ENCODE data around the gene RPSA.
"Not testable (repeated sequence)": the region's sequence is repeated elsewhere in the genome, so short reads cannot be mapped to it uniquely, and the experiment has no call there.

RPSA gene

DNA sequence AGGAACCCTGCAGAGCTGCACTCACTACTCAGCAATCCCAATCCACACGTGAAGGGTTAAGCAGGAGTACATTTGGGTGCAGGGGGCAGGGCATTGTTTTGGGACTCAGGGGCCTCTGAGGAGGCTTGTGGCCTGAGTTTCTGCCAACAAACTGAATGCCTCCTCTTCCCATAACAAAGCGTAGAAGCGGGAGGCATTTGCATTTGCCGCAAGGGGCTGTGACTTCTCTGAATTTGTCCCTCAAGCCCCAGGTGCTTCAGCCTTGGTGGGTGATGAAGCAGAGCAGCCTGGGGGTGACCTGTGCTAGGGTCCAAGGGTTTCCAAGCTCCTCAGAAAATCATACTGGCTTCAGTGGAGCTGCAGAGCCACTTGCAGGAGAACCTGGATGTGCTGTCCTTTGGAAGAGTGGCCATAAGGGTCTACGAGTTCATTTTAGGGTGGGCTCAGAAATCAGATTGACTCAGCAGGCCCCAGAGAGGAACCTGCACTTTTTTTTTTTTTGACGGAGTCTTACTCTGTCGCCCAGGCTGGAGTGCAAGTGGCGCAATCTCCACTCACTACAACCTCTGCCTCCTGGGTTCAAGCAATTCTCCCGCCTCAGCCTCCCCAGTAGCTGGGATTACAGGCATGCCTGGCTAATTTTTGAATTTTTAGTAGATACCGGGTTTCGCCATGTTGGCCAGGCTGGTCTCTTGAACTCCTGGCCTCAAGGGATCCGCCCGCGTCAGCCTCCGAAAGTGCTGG lies 1.4 kb upstream of the RPSA start:
- H3K27ac Mint-ChIP-seq: peak overlapping the region in 1 of 2 donors; percentile 93
- ATAC-seq (replicated peaks) (no peak), DNase-seq (no peak)
- no peaks in the 10 kb centered on the region for H3K9me3 Mint-ChIP-seq
- H3K27me3 Mint-ChIP-seq: no peaks in the 10 kb centered on the region
- peaks cover 62% of the 10 kb centered on the region for H3K36me3 Mint-ChIP-seq (ENCODE audit: insufficient read depth)
- peaks cover 20 to 29% of the 10 kb centered on the region in 2 donors for H3K4me1 Mint-ChIP-seq (ENCODE audit: low read depth in 2 of 2)
- H3K4me3 Mint-ChIP-seq: no peak overlapping the region

DNA sequence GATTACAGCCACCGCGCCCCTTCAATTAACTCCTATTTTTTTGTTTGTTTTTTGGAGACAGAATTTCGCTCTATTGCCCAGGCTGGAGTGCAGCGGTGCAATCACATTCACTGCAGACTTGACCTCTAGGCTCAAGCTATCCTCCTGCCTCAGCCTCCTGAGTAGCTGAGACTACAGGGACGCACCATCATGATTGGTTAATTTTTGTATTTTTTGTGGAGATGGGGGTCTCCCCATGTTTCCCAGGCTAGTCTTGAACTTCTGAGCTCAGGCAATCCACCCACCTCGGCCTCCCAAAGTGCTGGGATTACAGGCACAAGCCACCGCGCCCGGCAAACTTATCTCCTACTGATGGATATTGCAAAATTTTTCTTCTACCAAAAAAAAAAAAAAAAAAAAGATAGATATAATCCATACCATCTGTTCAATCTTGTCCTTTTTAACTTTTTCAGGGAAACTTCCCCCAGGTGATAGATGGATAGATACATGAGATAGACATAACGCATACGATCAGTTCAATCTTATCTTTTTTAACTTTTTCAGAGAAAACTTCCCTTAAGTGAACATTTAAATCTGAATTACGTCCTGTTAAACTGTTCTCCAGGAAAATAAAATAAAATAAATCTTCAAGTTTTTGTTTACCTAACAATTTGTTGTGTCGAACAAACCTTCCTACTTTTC lies 693 bp upstream of the RPSA start:
- Mint-ChIP-seq H3K27me3 (no peaks in the 10 kb centered on the region), H3K36me3 (ENCODE audit: insufficient read depth) (peaks cover 62% of the 10 kb centered on the region)

DNA sequence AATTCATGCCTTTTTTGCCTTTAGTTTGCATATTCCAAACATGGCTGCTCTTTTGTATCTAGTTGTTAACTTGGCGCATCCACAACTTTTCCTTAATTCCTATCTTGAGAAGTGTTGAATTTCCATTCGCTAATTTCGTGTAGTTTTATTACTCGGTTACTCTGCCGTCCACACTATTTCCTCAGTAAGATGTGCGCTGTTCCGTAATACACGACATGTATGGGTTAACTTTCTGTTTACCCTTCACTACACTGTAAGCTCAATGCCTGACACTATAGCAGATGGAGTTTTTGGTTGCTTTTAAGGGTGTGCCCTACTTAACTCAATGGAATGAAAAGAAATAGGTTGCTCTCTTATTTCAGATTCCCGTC lies 724 bp downstream of the RPSA start:
- H3K27ac Mint-ChIP-seq: peak overlapping the region; percentile 93 to 97
- no peaks in the 10 kb centered on the region for H3K9me3 Mint-ChIP-seq
- ATAC-seq (replicated peaks) (no peak), DNase-seq (no peak)
- peak overlapping the region; percentile 81 to 89 for H3K4me3 Mint-ChIP-seq
- no peaks in the 10 kb centered on the region for H3K27me3 Mint-ChIP-seq
- peaks cover 69% of the 10 kb centered on the region for H3K36me3 Mint-ChIP-seq (ENCODE audit: insufficient read depth)
- peaks cover 27 to 40% of the 10 kb centered on the region in 2 donors for H3K4me1 Mint-ChIP-seq (ENCODE audit: low read depth in 2 of 2)

More for the DNA sequence above, 693 bp upstream of the RPSA start:
- peak overlapping the region; percentile 93 to 97 for H3K27ac Mint-ChIP-seq
- peaks cover 23 to 34% of the 10 kb centered on the region in 2 donors for H3K4me1 Mint-ChIP-seq (ENCODE audit: low read depth in 2 of 2)
- ATAC-seq (replicated peaks): no peak
- no peaks in the 10 kb centered on the region for H3K9me3 Mint-ChIP-seq
- peak overlapping the region; percentile 81 to 89 for H3K4me3 Mint-ChIP-seq
- DNase-seq: no peak

DNA sequence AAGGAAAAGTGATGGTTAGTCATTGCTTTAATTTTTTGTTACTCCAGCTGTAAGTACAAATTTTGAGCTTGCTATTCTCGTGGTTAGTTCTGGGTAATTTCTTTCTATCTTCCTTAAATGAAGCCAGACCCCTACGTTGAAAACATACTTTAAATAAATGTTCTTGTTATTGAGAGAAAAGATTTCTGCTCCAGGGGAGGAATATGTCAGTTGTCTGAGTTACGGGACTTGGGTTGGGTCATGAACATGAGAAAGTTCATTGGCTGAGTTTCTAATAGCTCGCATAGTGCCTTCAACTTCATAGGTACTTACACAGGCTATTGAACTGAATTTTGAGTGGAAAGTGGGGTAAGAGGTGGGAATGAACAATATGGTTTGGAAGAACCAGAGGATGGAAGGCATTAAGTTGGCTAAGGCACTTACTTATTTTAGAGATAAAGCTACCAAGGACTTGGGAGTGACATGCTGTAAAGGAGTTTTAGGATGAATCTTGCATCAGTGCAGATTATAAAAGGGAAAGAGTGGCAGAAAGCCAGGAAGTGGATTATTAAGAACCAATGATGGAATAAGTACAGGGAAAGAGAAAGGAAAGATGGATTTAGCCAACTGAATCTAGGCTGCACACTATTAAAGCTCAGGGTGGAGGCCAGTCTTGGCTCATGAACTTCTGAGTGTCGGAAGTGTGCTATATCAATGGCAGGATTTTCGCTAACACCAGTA lies 1.4 kb downstream of the RPSA start:
- Mint-ChIP-seq H3K9me3 (no peaks in the 10 kb centered on the region), H3K27me3 (no peaks in the 10 kb centered on the region), H3K4me3 (peak overlapping the region; percentile 81 to 89), H3K27ac (peak overlapping the region; percentile 93 to 97), H3K36me3 (ENCODE audit: insufficient read depth) (peaks cover 73% of the 10 kb centered on the region), H3K4me1 (ENCODE audit: low read depth in 2 of 2) (peaks cover 27 to 45% of the 10 kb centered on the region in 2 donors)
- DNase-seq (no peak), ATAC-seq (replicated peaks) (no peak)

DNA sequence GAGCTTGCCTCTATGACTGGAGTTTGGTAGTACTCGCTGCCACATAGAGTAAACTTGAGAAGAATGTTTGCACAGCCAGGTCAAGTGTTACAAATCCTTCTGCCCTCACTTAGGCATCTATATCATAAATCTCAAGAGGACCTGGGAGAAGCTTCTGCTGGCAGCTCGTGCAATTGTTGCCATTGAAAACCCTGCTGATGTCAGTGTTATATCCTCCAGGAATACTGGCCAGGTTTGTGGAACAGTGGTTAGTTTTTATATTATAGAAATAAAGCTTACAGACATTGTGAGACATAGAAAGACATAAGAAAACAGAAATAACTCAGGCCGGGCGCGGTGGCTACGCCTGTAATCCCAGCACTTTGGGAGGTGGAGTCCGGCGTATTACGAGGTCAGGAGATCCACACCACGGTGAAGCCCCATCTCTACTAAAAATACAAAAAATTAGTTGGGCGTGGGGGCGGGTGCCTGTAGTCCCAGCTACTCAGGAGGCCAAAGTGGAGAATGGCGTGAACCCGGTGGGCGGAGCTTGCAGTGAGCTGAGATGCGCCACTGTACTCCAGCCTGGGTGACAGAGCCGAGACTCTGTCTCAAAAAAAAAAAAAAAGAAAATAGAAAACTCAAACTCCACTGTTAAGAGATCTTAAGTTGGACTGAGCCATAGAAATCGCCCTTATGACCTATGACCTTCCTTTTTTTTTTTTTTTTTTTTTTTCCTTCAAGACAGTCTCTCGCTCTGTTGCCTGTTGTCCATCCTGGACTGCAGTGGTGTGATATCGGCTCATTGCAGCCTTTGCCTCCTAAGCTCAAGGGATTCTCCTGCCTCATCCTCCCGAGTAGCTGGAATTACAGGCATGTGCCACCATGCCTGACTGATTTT lies 2.2 kb downstream of the RPSA start:
- peaks cover 27 to 46% of the 10 kb centered on the region in 2 donors for H3K4me1 Mint-ChIP-seq (ENCODE audit: low read depth in 2 of 2)
- H3K27ac Mint-ChIP-seq: peak overlapping the region; percentile 83 to 97
- H3K4me3 Mint-ChIP-seq: peak overlapping the region in 1 of 2 donors; percentile 89
- no peaks in the 10 kb centered on the region for H3K27me3 Mint-ChIP-seq
- DNase-seq (peak in 1 of 3 experiments; percentile 35), ATAC-seq (replicated peaks) (no peak)
- H3K9me3 Mint-ChIP-seq: no peaks in the 10 kb centered on the region
- peaks cover 76% of the 10 kb centered on the region for H3K36me3 Mint-ChIP-seq (ENCODE audit: insufficient read depth)

DNA sequence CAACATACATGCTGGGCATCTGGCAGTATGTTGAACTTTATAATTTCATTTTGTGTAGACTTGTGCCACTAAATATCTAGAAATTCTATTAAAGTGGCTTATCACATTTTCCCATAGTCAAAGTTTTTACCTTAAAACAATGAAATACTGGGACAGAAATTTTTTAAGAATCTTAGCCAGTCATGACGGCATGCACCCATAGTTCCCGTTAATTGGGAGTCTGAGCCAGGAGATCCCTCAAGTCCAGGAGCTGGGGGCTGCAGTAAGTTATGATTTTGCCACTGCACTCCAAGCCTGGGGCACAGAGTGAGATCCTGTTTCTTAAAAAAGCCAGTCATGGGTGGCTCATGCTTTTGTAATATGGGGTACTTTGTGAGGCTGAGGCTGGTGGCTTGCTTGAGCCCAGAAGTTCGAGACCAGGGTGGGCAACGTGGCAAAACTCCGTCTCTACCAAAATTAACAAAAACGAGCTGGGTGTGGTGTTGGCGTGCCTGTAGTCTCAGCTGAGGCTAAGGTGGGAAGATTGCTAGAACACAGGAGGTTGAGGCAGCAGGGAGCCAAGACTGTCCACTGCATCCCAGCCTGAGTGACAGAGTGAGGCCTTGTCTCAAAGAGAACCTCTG lies 3.1 kb downstream of the RPSA start:
- Mint-ChIP-seq H3K27ac (peak overlapping the region; percentile 83 to 97), H3K4me3 (peak overlapping the region; percentile 27 to 89), H3K4me1 (ENCODE audit: low read depth in 2 of 2) (peaks cover 27 to 46% of the 10 kb centered on the region in 2 donors), H3K36me3 (ENCODE audit: insufficient read depth) (peaks cover 85% of the 10 kb centered on the region), H3K27me3 (no peaks in the 10 kb centered on the region), H3K9me3 (no peaks in the 10 kb centered on the region)
- DNase-seq: no peak
- no peak for ATAC-seq (replicated peaks)

DNA sequence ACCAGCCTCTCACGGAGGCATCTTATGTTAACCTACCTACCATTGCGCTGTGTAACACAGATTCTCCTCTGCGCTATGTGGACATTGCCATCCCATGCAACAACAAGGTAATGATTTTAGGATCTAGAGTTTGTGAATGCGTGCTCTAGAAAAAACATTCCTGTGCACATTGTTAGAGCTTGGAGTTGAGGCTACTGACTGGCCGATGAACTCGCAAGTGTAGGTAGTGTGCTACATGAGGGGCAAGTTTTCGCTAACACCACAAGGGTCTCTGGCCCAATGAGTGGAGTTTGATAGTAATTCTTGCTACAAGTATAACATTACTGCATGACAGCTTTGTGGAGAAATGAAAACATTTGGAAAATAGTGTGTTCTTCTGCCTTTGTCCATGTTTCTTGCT lies 4.4 kb downstream of the RPSA start:
- no peak overlapping the region for H3K4me3 Mint-ChIP-seq
- ATAC-seq (replicated peaks) (no peak), DNase-seq (no peak)
- peaks cover 27 to 49% of the 10 kb centered on the region in 2 donors for H3K4me1 Mint-ChIP-seq (ENCODE audit: low read depth in 2 of 2)
- peaks cover 91% of the 10 kb centered on the region for H3K36me3 Mint-ChIP-seq (ENCODE audit: insufficient read depth)
- peak overlapping the region in 1 of 2 donors; percentile 77 for H3K27ac Mint-ChIP-seq
- no peaks in the 10 kb centered on the region for H3K9me3 Mint-ChIP-seq
- H3K27me3 Mint-ChIP-seq: no peaks in the 10 kb centered on the region

DNA sequence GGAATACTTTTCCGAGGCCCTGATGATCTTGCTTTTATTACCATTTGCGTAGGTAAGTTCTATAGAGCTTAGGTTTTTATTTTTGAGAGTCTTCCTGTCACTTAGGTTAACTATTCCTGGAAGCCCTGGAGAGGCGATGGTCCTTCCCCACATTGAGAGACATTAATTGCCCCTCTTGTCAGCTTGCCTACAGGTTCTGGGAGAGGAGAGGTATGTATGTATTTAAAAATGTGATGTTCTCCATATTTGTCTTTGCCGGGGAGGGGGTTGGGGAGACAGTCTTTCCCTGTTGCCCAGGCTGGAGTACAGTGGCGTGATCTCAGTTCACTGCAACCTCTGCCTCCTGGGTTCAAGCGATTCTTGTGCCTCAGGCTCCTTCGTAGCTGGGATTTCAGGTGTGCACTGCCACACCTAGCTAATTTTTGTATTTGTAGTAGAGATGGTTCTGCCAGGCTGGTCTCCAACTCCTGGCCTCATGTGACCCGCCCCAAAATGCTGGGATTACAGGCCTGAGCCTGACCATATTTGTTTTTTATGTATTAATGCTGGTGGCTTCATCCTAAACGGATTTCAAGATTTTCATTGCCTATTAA lies 6.2 kb downstream of the RPSA start:
- Mint-ChIP-seq H3K9me3 (no peaks in the 10 kb centered on the region), H3K27ac (peak overlapping the region; percentile 51 to 68), H3K27me3 (no peaks in the 10 kb centered on the region), H3K4me3 (peak overlapping the region in 1 of 2 donors; percentile 8), H3K36me3 (ENCODE audit: insufficient read depth) (peaks cover 75% of the 10 kb centered on the region), H3K4me1 (ENCODE audit: low read depth in 2 of 2) (peaks cover 15 to 40% of the 10 kb centered on the region in 2 donors)
- ATAC-seq (replicated peaks) (no peak), DNase-seq (no peak)

DNA sequence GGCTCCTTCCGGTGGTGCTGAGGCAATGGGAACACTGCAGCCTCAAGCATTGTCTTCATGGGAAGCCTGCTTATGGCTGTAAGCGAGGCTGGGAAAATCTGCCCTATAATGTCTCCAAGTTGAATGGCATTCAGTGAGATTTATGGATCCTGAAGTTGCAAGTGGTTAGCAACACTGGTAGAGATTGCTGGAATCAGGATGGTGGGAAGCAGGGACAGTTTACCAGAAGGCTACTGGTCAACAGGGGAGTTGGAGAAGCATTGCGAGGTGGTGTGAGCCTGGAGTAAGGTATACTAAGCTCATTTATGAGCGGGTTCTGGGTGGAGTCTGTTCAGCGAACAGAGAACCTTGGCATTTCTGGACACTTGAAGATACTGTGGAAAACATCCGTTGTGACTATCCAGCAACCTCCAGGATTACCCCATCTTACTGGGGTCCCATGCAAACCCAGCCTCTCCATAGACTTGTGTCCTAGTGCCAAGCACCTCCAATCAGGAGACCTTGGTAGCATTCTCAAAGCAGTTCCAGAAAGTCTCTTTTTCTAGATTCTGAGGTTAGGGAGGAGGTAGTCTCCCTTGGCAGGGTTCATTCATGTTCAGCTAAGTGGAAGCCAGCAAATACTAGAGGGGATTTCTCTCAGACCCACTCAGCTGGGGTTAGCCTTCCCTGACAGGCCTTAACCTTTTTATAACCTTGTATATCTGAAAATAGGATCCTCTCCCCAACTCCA lies 7.3 kb downstream of the RPSA start:
- Mint-ChIP-seq H3K9me3 (no peaks in the 10 kb centered on the region), H3K36me3 (ENCODE audit: insufficient read depth) (peaks cover 64% of the 10 kb centered on the region), H3K27me3 (no peaks in the 10 kb centered on the region), H3K4me1 (ENCODE audit: low read depth in 2 of 2) (peaks cover 11 to 34% of the 10 kb centered on the region in 2 donors), H3K27ac (peak overlapping the region; percentile 77 to 86), H3K4me3 (no peak overlapping the region)
- no peak for DNase-seq
- ATAC-seq (replicated peaks): no peak

DNA sequence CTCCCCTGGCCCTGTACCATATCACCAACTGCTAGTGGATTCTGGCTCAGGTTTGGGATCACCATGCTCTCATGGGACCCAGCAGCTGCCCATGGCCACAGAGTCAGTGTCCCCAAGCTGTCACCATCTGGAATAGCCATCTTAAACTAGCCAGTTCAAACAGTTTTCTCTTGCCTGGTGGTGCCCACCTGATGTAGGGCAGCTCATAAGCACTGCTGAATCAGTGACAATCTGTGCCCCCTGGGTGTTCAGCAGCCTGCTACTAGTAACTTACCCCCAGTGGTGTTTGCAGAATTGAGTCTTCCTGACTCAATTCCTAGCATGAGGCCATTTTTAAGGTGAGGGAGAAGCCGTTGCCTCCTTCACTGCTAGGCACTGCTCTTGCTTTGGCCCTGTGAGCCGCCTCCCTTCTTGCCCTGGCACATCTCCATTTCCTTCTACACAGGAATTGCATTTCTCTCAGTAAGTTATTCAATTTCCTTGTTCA lies 7.9 kb downstream of the RPSA start:
- no peaks in the 10 kb centered on the region for H3K9me3 Mint-ChIP-seq
- ATAC-seq (replicated peaks): peak; percentile 18

DNA sequence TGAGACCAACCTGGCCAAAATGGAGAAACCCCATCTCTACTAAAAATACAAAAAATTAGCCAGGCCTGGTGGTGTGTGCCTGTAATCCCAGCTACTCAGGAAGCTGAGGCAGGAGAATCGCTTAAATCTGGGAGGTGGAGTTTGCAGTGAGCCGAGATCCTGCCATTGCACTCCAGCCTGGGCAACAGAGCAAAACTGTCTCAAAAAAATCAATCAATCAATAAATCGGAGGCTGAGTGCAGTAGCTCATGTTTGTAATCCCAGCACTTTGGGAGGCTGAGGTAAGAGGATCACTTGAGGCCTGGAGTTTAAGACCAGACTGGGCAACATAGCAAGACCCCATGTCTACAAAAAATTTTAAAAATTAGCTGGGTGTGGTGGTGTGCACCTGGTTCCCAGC lies 8.8 kb downstream of the RPSA start:
- H3K27ac Mint-ChIP-seq: peak overlapping the region; percentile 77 to 86
- not testable (repeated sequence) for H3K9me3 Mint-ChIP-seq; H3K27me3 Mint-ChIP-seq; DNase-seq; H3K4me3 Mint-ChIP-seq; ATAC-seq (replicated peaks)
- peaks cover 5 to 24% of the 10 kb centered on the region in 2 donors for H3K4me1 Mint-ChIP-seq (ENCODE audit: low read depth in 2 of 2)
- H3K36me3 Mint-ChIP-seq (ENCODE audit: insufficient read depth): peaks cover 49% of the 10 kb centered on the region

More for the DNA sequence above, 7.9 kb downstream of the RPSA start:
- H3K4me3 Mint-ChIP-seq: no peak overlapping the region
- peak overlapping the region; percentile 77 to 86 for H3K27ac Mint-ChIP-seq
- peaks cover 10 to 30% of the 10 kb centered on the region in 2 donors for H3K4me1 Mint-ChIP-seq (ENCODE audit: low read depth in 2 of 2)
- DNase-seq: no peak
- peaks cover 58% of the 10 kb centered on the region for H3K36me3 Mint-ChIP-seq (ENCODE audit: insufficient read depth)
- H3K27me3 Mint-ChIP-seq: no peaks in the 10 kb centered on the region
